ES-I3 (cell line): ENCODE results near the gene MCF2L.

Experiments used
- H3K36me3 ChIP-seq: 2 replicates; pipeline ENCODE4 v1.6.1; 2013; ENCODE audit warnings: mild to moderate bottlenecking, low read length, control low read depth, moderate library complexity; ENCODE audit not compliant: insufficient read depth
- H3K4me1 ChIP-seq: 2 replicates; pipeline ENCODE4 v1.6.1; 2013; ENCODE audit warnings: mild to moderate bottlenecking, control low read depth, low read length; ENCODE audit not compliant: insufficient read depth
- H3K9ac ChIP-seq: 2 replicates; pipeline ENCODE4 v1.6.1; 2013; ENCODE audit warnings: low read depth, mild to moderate bottlenecking, low read length, moderate library complexity
- H3K9me3 ChIP-seq: 2 replicates; pipeline ENCODE4 v1.6.1; 2013; ENCODE audit warnings: mild to moderate bottlenecking, low read length, moderate library complexity; ENCODE audit not compliant: control insufficient read depth, insufficient read depth

The MCF2L gene

DNA sequence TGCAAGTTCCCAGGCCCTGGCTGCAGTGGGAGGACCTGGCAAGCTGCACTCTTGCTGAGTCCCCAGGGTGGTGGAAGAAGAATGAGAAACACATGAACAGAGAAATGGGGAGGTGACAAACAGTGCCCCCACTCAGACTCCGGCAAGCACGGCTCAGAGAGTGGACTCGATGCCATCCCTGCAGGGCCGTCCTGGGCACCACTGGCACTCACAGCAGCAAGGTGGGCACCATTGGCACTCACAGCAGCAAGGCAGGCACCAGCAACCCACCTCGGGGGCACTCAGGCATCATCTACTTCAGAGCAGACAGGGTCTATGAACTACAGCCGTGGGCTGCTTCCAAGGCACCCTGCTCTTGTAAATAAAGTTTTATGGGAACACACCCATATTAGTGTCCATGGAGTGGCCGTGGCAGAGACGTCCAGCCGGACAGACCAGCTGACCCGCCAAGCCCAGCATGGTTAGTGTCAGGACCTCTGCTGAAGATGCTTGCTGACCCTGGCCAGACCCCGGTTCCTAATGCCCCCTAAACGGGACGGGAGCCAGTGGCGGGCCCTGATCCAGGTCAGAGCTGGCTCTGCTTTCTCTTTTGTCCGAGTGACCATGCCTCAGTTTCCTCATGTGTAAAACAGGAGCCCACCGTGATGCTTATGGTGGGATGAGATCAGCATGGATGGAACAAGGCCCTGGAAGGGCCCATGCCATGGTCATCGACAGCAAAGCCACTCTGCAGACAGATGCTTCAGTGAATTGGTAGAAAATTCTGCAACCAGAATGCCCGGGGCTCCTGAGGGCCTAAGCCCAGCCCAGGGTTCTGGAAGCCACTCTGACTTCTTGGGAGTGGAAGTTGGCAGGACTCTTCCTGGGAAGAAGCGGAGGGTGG lies 151.5 kb downstream of the MCF2L start:
- Histone ChIP-seq H3K9ac (no peak overlapping the region), H3K36me3 (no peaks in the 10 kb centered on the region), H3K4me1 (peaks cover 4% of the 10 kb centered on the region; the same call in 1 of the 2 replicates), H3K9me3 (no peaks in the 10 kb centered on the region)

GRCh38 chr13:113121183-113121927 lies 152.3 kb downstream of the MCF2L start:
- Histone ChIP-seq H3K4me1 (peaks cover 4% of the 10 kb centered on the region; the same call in 1 of the 2 replicates), H3K9ac (no peak overlapping the region), H3K36me3 (no peaks in the 10 kb centered on the region), H3K9me3 (no peaks in the 10 kb centered on the region)

DNA sequence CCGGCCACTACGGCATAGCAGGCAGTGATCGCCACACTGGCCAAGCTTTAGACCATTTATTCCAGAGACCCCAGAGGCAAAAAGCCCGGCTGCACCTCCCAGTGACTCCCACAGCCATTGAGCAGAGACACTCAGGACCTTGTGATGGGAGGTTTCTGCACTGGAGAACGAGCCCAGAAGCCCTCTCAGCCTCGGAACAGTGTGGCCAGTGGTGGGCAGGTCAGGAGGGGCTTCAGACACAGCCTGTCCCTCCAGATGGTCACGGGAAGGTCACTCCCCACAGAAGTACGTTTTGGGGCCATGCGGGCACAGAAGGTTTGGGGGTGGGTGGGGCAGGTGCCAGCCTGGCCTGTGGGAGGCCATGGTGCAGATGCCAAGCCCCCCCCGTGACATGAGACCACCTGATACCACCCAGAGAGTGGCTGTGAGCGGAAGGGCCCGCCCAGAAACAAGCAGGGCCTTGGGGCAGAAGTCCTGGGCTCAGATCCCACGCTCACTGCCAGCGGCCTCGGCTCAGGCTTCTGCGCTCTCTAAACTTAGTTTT lies 153.0 kb downstream of the MCF2L start:
- no peak overlapping the region for H3K9ac ChIP-seq
- no peaks in the 10 kb centered on the region for H3K36me3 ChIP-seq
- no peaks in the 10 kb centered on the region for H3K9me3 ChIP-seq
- peaks cover 2% of the 10 kb centered on the region; the same call in 1 of the 2 replicates for H3K4me1 ChIP-seq

GRCh38 chr13:113122550-113123225 lies 153.7 kb downstream of the MCF2L start, which contains the start of gene F10:
Gene F10, plus strand, starts transcription at chr13:113122799. Its CDS starts 57 bp downstream, at chr13:113122856.
- no peaks in the 10 kb centered on the region; the same call in 1 of the 2 replicates for H3K4me1 ChIP-seq
- no peaks in the 10 kb centered on the region for H3K9me3 ChIP-seq
- H3K36me3 ChIP-seq = no peaks in the 10 kb centered on the region
- H3K9ac ChIP-seq = no peak within 1 kb of the TSS; the same call in 1 of the 2 replicates

GRCh38 chr13:113123226-113124201 lies 154.5 kb downstream of the MCF2L start:
- Histone ChIP-seq H3K4me1 (no peaks in the 10 kb centered on the region; the same call in 1 of the 2 replicates), H3K9me3 (no peaks in the 10 kb centered on the region), H3K9ac (no peak overlapping the region)

DNA sequence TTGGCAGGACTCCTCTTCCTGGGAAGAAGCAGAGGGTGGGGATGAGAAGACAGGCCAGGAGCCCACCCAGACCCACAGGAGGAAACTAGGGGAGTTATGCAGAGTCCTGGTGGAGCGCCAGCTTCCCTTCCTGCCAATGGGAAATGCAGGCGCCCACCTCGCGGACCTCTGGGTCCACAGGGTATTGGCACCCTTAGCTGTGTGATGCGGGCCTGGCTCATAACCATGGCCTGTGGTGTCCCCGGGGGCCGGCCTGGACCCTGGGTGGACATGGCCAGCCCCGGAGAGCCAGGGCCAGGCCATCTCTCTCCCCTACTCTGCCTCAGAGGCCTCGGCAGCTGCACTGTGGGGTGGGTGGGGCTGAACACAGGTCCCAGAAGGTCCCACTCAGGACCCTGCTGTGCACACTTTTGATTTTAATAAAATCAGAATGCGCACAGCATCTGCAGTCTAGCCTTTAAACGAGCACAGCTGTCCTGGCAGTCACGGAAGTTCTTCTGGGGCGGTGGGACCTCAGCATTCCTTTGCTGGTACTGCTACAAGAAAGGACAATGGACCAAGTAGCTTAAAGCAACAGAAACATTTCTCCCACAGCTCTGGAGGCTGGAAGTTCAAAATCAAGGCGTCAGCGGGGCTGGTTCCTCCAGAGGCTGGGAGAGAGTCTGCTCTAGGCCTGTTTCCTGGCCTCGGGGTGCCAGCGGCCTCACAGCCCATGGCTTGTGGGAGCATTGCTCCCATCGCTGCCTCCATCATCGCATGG lies 155.4 kb downstream of the MCF2L start:
- H3K36me3 ChIP-seq = no peaks in the 10 kb centered on the region
- H3K4me1 ChIP-seq = no peaks in the 10 kb centered on the region; the same call in 1 of the 2 replicates
- no peak overlapping the region for H3K9ac ChIP-seq
- no peaks in the 10 kb centered on the region for H3K9me3 ChIP-seq

More at GRCh38 chr13:113123226-113124201, 154.5 kb downstream of the MCF2L start:
- H3K36me3 ChIP-seq = no peaks in the 10 kb centered on the region

DNA sequence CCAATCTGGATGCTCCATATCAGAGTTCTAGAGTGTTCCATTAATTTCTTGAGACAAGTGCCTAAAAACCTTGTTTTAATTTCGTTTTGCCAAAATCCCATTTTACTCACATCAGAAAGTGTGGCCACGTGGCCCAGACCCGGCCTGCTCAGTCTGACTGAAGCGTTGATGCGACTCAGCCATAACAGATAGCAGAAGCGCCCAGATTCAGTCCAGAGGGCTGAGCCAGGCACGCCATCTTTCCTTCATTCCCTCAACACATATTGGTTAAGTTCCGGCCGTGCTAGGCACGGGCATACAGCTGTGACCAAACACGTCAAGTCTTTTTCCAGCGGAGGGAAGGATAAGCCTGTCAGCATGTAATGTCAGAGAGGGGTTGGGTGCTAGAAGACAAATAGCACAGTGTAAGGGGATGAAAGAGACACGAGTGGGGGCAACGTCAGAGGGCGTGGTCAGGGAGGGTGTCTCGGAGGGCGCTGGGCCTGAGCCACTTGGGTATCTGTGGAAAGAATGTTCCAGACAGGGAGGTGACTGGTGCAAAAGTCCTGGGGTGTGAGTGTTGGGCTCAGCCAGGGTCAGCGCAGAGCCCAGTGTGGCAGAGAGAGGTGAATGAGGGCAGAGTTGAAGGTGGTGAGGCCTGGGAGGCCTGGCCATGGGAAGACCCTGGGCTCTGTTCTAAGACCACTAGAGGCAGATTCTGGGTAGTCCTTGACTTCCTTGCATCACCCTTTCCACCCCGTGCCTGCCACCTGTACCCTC lies 156.7 kb downstream of the MCF2L start:
- Histone ChIP-seq H3K9me3 (no peaks in the 10 kb centered on the region), H3K4me1 (no peaks in the 10 kb centered on the region; the same call in 1 of the 2 replicates), H3K9ac (no peak overlapping the region), H3K36me3 (no peaks in the 10 kb centered on the region)

DNA sequence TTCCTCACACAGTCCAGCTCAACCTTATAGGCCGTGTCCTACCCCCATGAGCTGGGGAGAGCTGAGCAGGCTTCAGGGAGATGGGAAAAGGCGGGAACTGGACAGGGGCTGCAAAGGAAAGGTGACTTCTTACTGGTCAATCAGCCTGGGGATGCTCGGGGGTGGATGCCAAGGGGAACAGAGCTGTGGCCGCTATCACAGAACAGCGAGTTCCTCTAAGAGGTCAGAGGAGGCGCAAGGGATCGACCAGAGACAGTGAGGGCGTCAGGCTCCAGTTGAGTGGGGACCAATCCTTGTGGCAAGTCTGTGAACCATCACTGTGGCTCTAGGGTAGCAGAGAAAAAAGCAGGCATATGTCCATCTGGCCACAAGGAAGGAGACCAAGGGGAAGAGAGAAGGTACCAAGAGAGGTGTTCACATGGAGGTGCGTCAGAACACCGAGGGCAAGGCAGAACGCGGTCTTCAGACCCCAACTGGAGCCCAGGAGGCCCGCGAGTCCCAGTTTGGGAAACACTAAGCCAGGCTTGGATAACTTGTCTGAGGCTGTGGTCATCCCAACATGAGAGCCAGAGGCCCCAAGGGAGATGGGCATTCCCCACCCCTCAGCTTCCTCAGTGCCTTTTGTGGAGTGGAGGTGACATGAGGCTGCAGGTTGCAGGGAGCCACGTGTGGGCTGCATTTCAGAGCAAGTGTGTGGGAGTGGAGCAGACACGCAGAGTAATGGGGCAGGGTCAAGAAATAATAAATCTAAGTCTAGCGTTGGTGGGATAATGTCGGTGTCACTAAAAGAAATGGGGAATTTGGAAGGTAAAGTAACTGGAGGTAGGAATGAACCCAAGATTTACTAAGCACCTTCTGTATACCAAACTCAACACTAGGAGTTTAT lies 157.5 kb downstream of the MCF2L start:
- no peaks in the 10 kb centered on the region; the same call in 1 of the 2 replicates for H3K4me1 ChIP-seq
- no peaks in the 10 kb centered on the region for H3K36me3 ChIP-seq
- no peaks in the 10 kb centered on the region for H3K9me3 ChIP-seq
- no peak overlapping the region for H3K9ac ChIP-seq

DNA sequence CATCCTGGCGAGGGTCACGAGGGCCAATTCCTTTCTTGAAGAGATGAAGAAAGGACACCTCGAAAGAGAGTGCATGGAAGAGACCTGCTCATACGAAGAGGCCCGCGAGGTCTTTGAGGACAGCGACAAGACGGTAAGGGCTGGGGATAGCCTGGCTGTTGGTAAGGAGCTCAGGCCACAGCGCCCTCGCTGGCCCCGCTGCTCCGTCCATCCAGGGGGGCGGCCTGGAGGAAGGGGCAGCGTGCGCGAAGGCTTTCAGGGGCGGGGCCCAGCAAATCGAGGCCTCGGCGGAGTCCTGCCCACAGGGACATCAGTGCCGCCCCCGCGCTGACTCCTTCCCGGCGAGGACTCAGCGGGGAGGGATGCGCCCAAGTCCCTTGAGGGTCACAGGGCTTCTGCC lies 160.5 kb downstream of the MCF2L start:
- Histone ChIP-seq H3K9me3 (no peaks in the 10 kb centered on the region), H3K9ac (no peak overlapping the region), H3K36me3 (no peaks in the 10 kb centered on the region), H3K4me1 (no peaks in the 10 kb centered on the region; the same call in 1 of the 2 replicates)

GRCh38 chr13:113129921-113130750 lies 161.1 kb downstream of the MCF2L start:
- H3K9me3 ChIP-seq = no peaks in the 10 kb centered on the region
- H3K36me3 ChIP-seq = no peaks in the 10 kb centered on the region
- no peak overlapping the region for H3K9ac ChIP-seq
- H3K4me1 ChIP-seq = no peaks in the 10 kb centered on the region; the same call in 1 of the 2 replicates
